ENCODE results near the gene PRAF2.

The PRAF2 gene

GRCh38 chrX:49058794-49059193, 15.0 kb downstream of the PRAF2 start, which contains the start of gene CCDC120:
TSS of gene CCDC120 (plus strand) at chrX:49058999. CDS start at chrX:49062042, 3,043 bp downstream.
- Histone ChIP-seq H2AK5ac (ENCODE audit: low read depth, low read length) (no peak within 1 kb of the TSS), H3K4me1 (ENCODE audit: control insufficient read depth in 2 of 2, insufficient read depth in 1 of 2, low read depth in 1 of 2, low read length in 2 of 2) (no peaks in the 10 kb centered on the region), H3K36me3 (replicated peaks in 1 of 2; ENCODE audit: control insufficient read depth in 2 of 2, insufficient read depth in 2 of 2, low read length in 2 of 2) (no peaks in the 10 kb centered on the region), H3K9me3 (replicated peaks in 1 of 2; ENCODE audit: control insufficient read depth in 2 of 2, insufficient read depth in 1 of 2, low read depth in 1 of 2, low read length in 2 of 2) (peaks cover 0 to 11% of the 10 kb centered on the region in 2 donors), H2BK15ac (ENCODE audit: low read length) (no peak within 1 kb of the TSS), H3K27me3 (ENCODE audit: control insufficient read depth in 3 of 3, insufficient read depth in 3 of 3, low read depth in 1 of 3, low read length in 3 of 3) (no peaks in the 10 kb centered on the region), H3K23ac (ENCODE audit: low read depth, low read length, poor library complexity) (no peak within 1 kb of the TSS), H3K9ac (ENCODE audit: low read depth, low read length, poor library complexity) (no peak within 1 kb of the TSS), H2BK5ac (ENCODE audit: low read length) (no peak within 1 kb of the TSS), H3K27ac (replicated peaks; ENCODE audit: low read length) (no peak within 1 kb of the TSS), H2BK120ac (ENCODE audit: low read depth, low read length) (no peak within 1 kb of the TSS), H3K4me2 (ENCODE audit: insufficient read depth, low read length, poor library complexity, severe bottlenecking) (no peak within 1 kb of the TSS), H2BK12ac (ENCODE audit: low read length) (no peak within 1 kb of the TSS), H2AFZ (ENCODE audit: low read length) (no peak within 1 kb of the TSS), H3K14ac (ENCODE audit: low read length) (no peak within 1 kb of the TSS), H3K4me3 (ENCODE audit: low read length in 2 of 2) (no peak within 1 kb of the TSS), H4K91ac (ENCODE audit: low read depth, low read length, poor library complexity) (no peak within 1 kb of the TSS), H3K79me1 (ENCODE audit: low read depth, low read length) (no peaks in the 10 kb centered on the region), H3K18ac (ENCODE audit: low read length) (no peak within 1 kb of the TSS), H3K4ac (ENCODE audit: low read length) (no peak within 1 kb of the TSS), H4K8ac (ENCODE audit: low read depth, low read length) (no peak within 1 kb of the TSS)
- no peak for DNase-seq (ENCODE audit: low spot score)
- WGBS, 2 donors (ENCODE audit: extremely low coverage in 2 of 2, insufficient read length in 2 of 2, insufficient replicate concordance in 1 of 2): no CpG with 5 or more reads among the region's 5 CpGs

- no peak overlapping the region for H3K23ac ChIP-seq (ENCODE audit: low read depth, low read length, poor library complexity)
- H2BK15ac ChIP-seq (ENCODE audit: low read length): no peak overlapping the region
- H2AFZ ChIP-seq (ENCODE audit: low read length): peak overlapping the region; percentile 84
- no peak overlapping the region for H3K18ac ChIP-seq (ENCODE audit: low read length)
- no peak overlapping the region for H3K27ac ChIP-seq (replicated peaks; ENCODE audit: low read length)
- H4K8ac ChIP-seq (ENCODE audit: low read depth, low read length): no peak overlapping the region
- peak overlapping the region; percentile 46 to 83 for H3K4me3 ChIP-seq (ENCODE audit: low read length in 2 of 2)
- H3K4ac ChIP-seq (ENCODE audit: low read length): no peak overlapping the region
- H4K91ac ChIP-seq (ENCODE audit: low read depth, low read length, poor library complexity): no peak overlapping the region
- peak overlapping the region; percentile 30 for H3K4me2 ChIP-seq (ENCODE audit: insufficient read depth, low read length, poor library complexity, severe bottlenecking)
- no CpG with 5 or more reads among the region's 5 CpGs for whole genome bisulfite sequencing, 2 donors (ENCODE audit: extremely low coverage in 2 of 2, insufficient read length in 2 of 2, insufficient replicate concordance in 1 of 2)
- no peaks in the 10 kb centered on the region for H3K36me3 ChIP-seq (replicated peaks in 1 of 2; ENCODE audit: control insufficient read depth in 2 of 2, insufficient read depth in 2 of 2, low read length in 2 of 2)
- H2BK120ac ChIP-seq (ENCODE audit: low read depth, low read length): no peak overlapping the region
- H3K27me3 ChIP-seq (ENCODE audit: control insufficient read depth in 3 of 3, insufficient read depth in 3 of 3, low read depth in 1 of 3, low read length in 3 of 3): peaks cover 0 to 3% (median 0%) of the 10 kb centered on the region in 3 experiments
- H3K9ac ChIP-seq (ENCODE audit: low read depth, low read length, poor library complexity): no peak overlapping the region
- no peaks in the 10 kb centered on the region for H3K79me1 ChIP-seq (ENCODE audit: low read depth, low read length)
- no peak overlapping the region for H2AK5ac ChIP-seq (ENCODE audit: low read depth, low read length)
- no peak for DNase-seq (ENCODE audit: low spot score)
- peaks cover 0 to 11% of the 10 kb centered on the region in 2 donors for H3K9me3 ChIP-seq (replicated peaks in 1 of 2; ENCODE audit: control insufficient read depth in 2 of 2, insufficient read depth in 1 of 2, low read depth in 1 of 2, low read length in 2 of 2)
- no peak overlapping the region for H2BK5ac ChIP-seq (ENCODE audit: low read length)
- no peak overlapping the region for H3K14ac ChIP-seq (ENCODE audit: low read length)
- no peak overlapping the region for H2BK12ac ChIP-seq (ENCODE audit: low read length)
- H3K4me1 ChIP-seq (ENCODE audit: control insufficient read depth in 2 of 2, insufficient read depth in 1 of 2, low read depth in 1 of 2, low read length in 2 of 2): peaks cover 0 to 3% of the 10 kb centered on the region in 2 donors
These were observed 19.6 kb downstream of the PRAF2 start for GRCh38 chrX:49054073-49054762.

- H2AK5ac ChIP-seq (ENCODE audit: low read depth, low read length): no peak overlapping the region
- no peak overlapping the region for H3K4ac ChIP-seq (ENCODE audit: low read length)
- peak overlapping the region; percentile 84 for H2AFZ ChIP-seq (ENCODE audit: low read length)
- H3K23ac ChIP-seq (ENCODE audit: low read depth, low read length, poor library complexity): peak overlapping the region; percentile 89
- peak; percentile 67 for DNase-seq (ENCODE audit: low spot score)
- H3K79me1 ChIP-seq (ENCODE audit: low read depth, low read length): no peaks in the 10 kb centered on the region
- H2BK12ac ChIP-seq (ENCODE audit: low read length): no peak overlapping the region
- H4K8ac ChIP-seq (ENCODE audit: low read depth, low read length): no peak overlapping the region
- no peaks in the 10 kb centered on the region for H3K36me3 ChIP-seq (replicated peaks in 1 of 2; ENCODE audit: control insufficient read depth in 2 of 2, insufficient read depth in 2 of 2, low read length in 2 of 2)
- peak overlapping the region; percentile 46 to 83 for H3K4me3 ChIP-seq (ENCODE audit: low read length in 2 of 2)
- peaks cover 0 to 3% of the 10 kb centered on the region in 2 donors for H3K4me1 ChIP-seq (ENCODE audit: control insufficient read depth in 2 of 2, insufficient read depth in 1 of 2, low read depth in 1 of 2, low read length in 2 of 2)
- WGBS, 2 donors (ENCODE audit: extremely low coverage in 2 of 2, insufficient read length in 2 of 2, insufficient replicate concordance in 1 of 2): no CpG with 5 or more reads among the region's 79 CpGs
- H3K9me3 ChIP-seq (replicated peaks in 1 of 2; ENCODE audit: control insufficient read depth in 2 of 2, insufficient read depth in 1 of 2, low read depth in 1 of 2, low read length in 2 of 2): peaks cover 0 to 11% of the 10 kb centered on the region in 2 donors
- no peak overlapping the region for H4K91ac ChIP-seq (ENCODE audit: low read depth, low read length, poor library complexity)
- peak overlapping the region; percentile 82 for H3K14ac ChIP-seq (ENCODE audit: low read length)
- peaks cover 0 to 3% (median 0%) of the 10 kb centered on the region in 3 experiments for H3K27me3 ChIP-seq (ENCODE audit: control insufficient read depth in 3 of 3, insufficient read depth in 3 of 3, low read depth in 1 of 3, low read length in 3 of 3)
- H3K9ac ChIP-seq (ENCODE audit: low read depth, low read length, poor library complexity): peak overlapping the region; percentile 86
- H3K4me2 ChIP-seq (ENCODE audit: insufficient read depth, low read length, poor library complexity, severe bottlenecking): peak overlapping the region; percentile 30
- no peak overlapping the region for H2BK120ac ChIP-seq (ENCODE audit: low read depth, low read length)
- no peak overlapping the region for H2BK5ac ChIP-seq (ENCODE audit: low read length)
- H2BK15ac ChIP-seq (ENCODE audit: low read length): no peak overlapping the region
- H3K27ac ChIP-seq (replicated peaks; ENCODE audit: low read length): peak overlapping the region; percentile 70
- peak overlapping the region; percentile 91 for H3K18ac ChIP-seq (ENCODE audit: low read length)
These were observed 20.4 kb downstream of the PRAF2 start for GRCh38 chrX:49053223-49054072.

GRCh38 chrX:49043987-49044281, 29.9 kb downstream of the PRAF2 start:
- H3K79me1 ChIP-seq (ENCODE audit: low read depth, low read length): no peaks in the 10 kb centered on the region
- H3K27ac ChIP-seq (replicated peaks; ENCODE audit: low read length): no peak overlapping the region
- H2BK12ac ChIP-seq (ENCODE audit: low read length): no peak overlapping the region
- peak overlapping the region; percentile 86 for H2AFZ ChIP-seq (ENCODE audit: low read length)
- H3K27me3 ChIP-seq (ENCODE audit: control insufficient read depth in 3 of 3, insufficient read depth in 3 of 3, low read depth in 1 of 3, low read length in 3 of 3): no peaks in the 10 kb centered on the region
- H4K91ac ChIP-seq (ENCODE audit: low read depth, low read length, poor library complexity): no peak overlapping the region
- no peak overlapping the region for H3K14ac ChIP-seq (ENCODE audit: low read length)
- peak overlapping the region; percentile 40 for H3K4me2 ChIP-seq (ENCODE audit: insufficient read depth, low read length, poor library complexity, severe bottlenecking)
- H2BK15ac ChIP-seq (ENCODE audit: low read length): peak overlapping the region; percentile 49
- H3K4me3 ChIP-seq (ENCODE audit: low read length in 2 of 2): peak overlapping the region in 1 of 2 donors; percentile 29
- no peak overlapping the region for H2AK5ac ChIP-seq (ENCODE audit: low read depth, low read length)
- H3K4me1 ChIP-seq (ENCODE audit: control insufficient read depth in 2 of 2, insufficient read depth in 1 of 2, low read depth in 1 of 2, low read length in 2 of 2): peaks cover 8 to 17% of the 10 kb centered on the region in 2 donors
- peaks cover 5 to 6% of the 10 kb centered on the region in 2 donors for H3K36me3 ChIP-seq (replicated peaks in 1 of 2; ENCODE audit: control insufficient read depth in 2 of 2, insufficient read depth in 2 of 2, low read length in 2 of 2)
- H3K9ac ChIP-seq (ENCODE audit: low read depth, low read length, poor library complexity): no peak overlapping the region
- no peak overlapping the region for H3K18ac ChIP-seq (ENCODE audit: low read length)
- H3K9me3 ChIP-seq (replicated peaks in 1 of 2; ENCODE audit: control insufficient read depth in 2 of 2, insufficient read depth in 1 of 2, low read depth in 1 of 2, low read length in 2 of 2): no peaks in the 10 kb centered on the region
- H3K23ac ChIP-seq (ENCODE audit: low read depth, low read length, poor library complexity): no peak overlapping the region
- no CpG with 5 or more reads among the region's 13 CpGs for WGBS, 2 donors (ENCODE audit: extremely low coverage in 2 of 2, insufficient read length in 2 of 2, insufficient replicate concordance in 1 of 2)
- DNase-seq (ENCODE audit: low spot score): no peak
- no peak overlapping the region for H2BK120ac ChIP-seq (ENCODE audit: low read depth, low read length)
- H3K4ac ChIP-seq (ENCODE audit: low read length): no peak overlapping the region
- no peak overlapping the region for H2BK5ac ChIP-seq (ENCODE audit: low read length)
- no peak overlapping the region for H4K8ac ChIP-seq (ENCODE audit: low read depth, low read length)
